IPS-NIHi7 (cell line): Measurements from ENCODE around the gene PDP2.

ENCODE experiments used
- DNase-seq: peaks from one replicate; pipeline ENCODE4 v3.0.0; 2012; ENCODE audit warnings: mixed read lengths; ENCODE audit errors: extremely low spot score

The PDP2 gene, protein sequence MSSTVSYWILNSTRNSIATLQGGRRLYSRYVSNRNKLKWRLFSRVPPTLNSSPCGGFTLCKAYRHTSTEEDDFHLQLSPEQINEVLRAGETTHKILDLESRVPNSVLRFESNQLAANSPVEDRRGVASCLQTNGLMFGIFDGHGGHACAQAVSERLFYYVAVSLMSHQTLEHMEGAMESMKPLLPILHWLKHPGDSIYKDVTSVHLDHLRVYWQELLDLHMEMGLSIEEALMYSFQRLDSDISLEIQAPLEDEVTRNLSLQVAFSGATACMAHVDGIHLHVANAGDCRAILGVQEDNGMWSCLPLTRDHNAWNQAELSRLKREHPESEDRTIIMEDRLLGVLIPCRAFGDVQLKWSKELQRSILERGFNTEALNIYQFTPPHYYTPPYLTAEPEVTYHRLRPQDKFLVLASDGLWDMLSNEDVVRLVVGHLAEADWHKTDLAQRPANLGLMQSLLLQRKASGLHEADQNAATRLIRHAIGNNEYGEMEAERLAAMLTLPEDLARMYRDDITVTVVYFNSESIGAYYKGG

DNA sequence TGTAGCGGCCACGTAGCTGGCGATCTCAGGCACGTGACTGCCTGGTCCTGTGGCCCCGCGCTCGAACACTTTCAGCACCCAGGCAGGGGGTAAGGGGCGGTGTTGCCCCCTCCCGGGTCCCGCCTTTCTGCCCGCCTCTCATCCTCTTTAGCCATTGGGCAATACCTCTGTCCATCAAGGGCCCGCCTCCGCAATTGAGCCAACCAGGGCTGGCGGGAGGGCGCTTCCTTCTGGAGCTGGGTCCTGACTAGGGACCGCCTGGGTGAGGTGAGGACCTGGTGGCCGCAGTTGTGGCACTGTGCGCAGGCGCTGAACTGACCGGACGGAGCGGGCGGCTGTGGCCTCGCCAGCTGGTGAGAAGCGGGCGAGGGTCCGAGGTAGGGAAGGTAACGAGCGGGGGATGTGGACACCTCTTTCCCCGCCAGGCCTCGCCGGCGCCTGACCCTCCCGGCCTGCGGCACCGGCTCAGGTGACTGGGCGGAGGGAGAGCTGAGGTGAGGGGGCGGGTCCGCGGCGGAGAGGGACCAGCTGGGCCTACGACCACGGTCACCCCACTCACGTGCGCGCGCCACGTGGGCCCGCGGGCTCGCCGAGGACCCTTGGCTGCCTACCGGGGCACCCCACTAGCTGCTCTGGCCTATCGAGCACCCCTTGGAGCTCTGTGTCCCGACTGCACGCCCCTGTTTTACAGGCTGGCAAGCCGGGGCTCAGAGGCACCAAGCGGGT lies at the start of gene PDP2:
Gene PDP2 (plus strand): TSS at position 228 of the 726 bp plus-strand sequence. CDS start 3,770 bp downstream, outside the sequence.
- peak; percentile 97 for DNase-seq

DNA sequence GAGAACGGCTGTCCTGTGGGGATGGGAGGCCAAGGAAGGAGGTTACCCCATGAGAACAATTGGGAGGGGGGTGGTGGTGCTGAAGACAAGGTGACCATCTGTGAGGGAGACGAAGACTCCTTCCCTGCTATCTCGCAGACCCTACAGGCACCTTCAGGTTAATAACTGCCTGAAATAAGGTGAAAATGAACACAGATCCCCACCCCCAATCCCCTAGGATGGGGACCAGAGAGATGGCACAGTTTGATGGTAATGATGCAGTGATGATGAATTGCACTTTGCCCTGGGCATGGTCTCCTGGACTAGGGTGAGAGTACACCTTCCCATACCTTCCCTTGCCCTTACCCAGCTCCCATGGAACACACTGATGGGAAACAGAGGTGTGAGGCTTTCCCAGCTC lies 48.1 kb upstream of the PDP2 start:
- no peak for DNase-seq

DNA sequence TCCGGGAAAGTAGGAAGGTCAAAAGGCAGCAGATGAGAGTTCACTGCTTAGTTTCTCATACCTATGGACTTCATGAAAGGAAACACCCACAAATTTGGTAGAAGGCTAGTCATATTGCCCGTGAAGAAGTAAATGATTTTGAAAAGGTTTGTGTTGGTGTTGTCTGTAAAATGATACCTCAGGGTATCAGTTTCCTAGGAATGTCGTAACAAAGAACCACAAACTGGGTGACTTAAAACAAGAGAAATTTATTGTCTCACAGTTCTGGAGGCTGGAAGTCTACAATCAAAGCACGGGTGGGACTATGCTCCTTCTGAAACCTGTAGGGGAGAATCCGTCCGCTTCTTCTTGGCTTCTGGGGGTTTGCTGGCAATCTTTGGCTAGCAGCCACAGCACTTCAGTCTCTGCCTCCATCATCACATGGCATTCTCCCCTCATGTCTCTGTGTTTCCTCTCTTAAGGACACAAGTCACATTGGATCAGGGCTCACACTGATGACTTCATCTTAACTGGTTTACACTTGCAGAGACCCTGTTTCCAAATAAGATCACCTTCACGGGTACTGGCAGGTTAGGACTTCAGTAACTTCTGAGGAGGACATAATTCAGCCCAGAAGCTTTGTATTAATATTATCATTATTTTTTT lies 47.5 kb upstream of the PDP2 start:
- DNase-seq = no peak

DNA sequence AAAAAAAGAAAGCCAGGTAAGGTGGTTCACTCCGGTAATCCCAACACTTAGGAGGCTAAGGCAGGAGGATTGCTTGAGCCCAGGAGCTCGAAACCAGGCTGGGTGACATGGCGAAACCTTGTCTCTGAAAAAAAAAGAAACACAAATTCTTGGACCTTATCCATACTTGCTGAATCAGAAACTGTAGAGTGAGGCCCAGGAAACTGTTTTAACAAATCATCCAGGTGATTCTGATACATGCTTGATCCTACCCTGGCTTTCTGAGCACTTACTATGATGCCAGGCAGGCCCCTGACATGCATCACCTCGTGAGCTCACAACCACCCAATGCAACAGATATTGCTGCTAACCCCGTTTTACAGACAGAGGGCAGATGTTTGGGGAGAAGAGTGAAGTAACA lies 45.6 kb upstream of the PDP2 start:
- DNase-seq = no peak

DNA sequence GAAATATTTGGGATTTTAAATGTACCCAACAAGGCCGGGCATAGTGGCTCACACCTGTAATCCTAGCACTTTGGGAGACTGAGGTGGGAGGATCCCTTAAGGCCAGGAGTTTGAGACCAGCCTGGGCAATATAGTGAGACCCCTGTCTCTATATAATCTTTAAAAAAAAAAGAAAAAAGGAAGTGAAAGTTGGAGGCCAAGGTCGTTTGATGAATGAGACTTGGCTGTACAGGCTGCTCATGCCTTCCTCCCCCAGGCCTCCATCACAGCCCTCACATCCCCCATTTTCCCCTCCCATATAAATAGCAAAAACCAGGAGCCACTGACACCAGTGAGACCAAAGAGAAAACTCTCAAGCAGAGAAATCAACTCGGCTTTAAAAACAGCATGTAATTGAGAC lies 39.4 kb upstream of the PDP2 start:
- DNase-seq = no peak

DNA sequence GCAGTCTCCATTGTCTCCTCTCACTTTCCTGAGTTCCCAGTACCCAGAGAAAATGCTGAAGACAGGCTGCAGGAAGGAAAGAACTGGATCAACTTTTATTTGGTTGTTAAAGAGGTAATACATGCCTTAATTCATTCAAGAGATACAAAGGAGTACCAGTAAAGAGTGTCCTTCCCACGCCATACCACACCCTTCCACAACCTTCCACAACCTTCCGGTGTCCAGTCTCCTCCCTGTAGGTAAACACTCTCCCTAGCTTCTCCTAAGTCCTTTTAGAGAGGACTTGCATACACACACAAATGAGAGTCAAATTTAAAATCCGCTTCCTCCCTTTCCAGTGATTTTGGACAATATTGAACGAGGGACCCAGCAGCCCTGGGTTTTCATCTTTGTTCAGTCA lies 38.9 kb upstream of the PDP2 start:
- DNase-seq = peak; percentile 4

DNA sequence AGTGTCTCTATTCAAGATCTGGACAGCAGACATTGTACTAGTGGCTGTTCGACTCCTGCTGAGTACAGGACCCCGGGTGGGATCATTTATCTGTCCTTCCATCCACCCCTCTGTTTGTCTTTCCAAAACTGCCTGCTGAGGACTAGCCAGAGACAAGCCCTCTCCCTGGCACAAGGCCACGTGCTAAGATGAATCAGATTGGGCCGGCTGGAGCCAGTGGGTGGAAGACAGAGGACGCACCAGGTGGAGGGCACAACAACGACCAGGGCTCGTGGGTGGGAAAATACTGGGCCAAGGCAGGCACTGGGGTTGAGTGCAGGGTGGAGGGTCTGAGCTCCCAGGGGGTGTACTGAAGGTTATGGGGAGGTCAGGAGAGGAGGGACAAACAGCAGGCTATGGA lies 37.5 kb upstream of the PDP2 start:
- peak; percentile 10 for DNase-seq

DNA sequence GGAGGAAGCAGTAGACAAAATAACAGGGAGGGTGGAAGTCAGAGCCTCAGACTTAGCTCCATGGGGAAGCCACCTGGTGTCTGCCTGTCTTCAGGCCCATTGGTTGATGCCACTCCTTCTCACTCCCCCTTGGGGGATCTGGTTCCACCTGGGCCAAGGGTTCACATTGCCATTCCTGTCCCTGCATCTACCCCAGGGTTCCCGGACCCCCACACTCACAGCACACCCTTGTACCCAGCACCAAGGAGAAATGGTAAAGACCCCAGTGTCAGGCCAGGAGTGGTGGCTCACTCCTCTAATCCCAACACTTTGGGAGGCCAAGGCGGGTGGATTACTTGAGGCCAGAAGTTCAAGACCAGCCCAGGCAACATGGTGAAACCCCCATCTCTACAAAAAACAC lies 37.1 kb upstream of the PDP2 start:
- DNase-seq = peak; percentile 13

DNA sequence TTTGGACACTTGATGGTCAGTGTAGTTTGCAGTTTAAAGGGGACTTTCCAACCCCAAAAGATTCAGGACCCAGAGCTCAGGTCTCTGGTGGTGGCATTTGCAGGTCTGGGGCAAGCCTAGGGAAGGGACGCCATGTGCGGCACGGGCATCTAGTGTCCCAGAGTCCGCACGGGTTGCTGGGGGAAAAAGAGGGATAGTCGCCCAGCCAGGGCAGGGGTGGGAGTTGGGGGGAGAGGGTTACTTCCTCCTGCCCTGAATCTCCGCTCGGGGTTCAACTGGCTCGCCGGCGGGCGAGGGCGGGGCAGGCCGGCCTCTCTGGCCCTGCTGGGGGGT lies 36.3 kb upstream of the PDP2 start:
- peak; percentile 53 for DNase-seq

DNA sequence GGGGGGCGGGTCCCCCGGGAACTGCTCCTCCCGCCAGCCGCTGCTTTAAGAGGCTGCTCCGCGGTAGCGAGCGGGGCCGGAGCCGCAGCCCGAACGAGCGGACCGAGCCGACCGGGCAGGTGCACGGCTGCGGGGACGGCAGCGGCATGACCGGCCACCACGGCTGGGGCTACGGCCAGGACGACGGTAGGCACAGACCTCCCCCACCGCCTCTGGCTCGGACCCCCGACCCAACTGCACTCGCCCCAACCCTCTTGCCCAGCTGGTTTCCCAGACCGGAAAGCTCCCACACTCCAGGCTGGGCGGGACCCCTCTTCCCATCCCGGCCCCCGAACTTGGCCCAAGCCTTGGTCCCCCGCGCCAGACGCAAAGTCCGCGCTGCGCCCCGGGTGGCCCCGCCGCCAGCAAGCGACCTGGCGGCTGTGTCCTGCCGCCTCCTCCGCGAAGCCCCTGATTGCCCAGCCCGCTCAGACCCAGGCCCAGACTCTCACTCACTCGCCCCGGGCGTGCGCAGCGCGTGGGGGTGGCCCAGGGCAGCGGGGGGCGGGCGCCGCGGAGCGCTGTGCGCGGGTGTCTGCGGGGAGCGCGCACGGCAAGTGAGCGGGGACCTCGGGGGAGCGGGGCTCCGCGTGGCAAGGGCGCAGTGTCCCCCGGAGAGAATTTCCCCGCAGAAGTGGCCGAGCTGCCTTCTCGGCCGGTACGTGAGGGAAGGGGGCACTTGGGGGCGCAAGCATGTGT lies 35.8 kb upstream of the PDP2 start, which contains the start of gene CA7:
Gene CA7 (plus strand): TSS at position 73 of the 738 bp plus-strand sequence. CDS start 74 bp downstream, at position 147.
- peak; percentile 43 for DNase-seq

DNA sequence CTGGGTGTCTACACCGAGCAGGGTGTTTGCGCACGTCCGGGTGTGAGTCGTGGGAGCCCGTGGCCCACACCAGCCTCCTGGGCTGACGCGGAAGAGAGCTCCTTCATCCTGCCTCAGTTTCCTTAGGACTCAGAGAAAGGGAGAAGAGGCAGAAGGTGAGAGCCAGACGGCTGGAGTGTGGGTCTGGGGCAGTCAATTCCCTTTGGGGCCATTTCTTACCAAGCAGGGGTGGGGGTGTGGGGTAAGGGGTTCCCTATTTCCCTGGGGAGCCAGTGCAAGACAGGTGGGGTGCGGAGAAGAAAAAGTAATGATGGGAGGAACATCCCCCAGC lies 35.3 kb upstream of the PDP2 start:
- DNase-seq = peak; percentile 12

DNA sequence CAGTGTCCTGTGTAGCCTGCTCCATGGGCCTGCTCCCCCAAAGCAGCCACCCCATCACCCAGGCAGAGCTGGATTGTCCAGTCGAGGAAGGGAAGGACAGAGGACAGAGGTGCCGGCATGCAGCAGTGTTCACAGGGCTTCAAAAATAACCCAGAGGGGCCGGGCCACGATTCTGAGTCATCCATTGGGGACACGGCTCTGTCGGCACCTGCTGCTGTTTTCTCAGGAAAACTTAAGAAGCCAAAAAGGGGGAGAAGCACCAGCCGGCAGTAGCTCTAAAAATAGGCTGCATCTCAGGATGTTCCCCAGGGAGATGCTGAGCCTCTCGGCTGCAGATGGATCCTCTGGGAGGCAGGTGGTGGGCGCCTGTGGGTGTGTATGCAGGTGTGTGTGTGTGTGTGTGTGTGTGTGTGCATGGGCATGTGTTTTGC lies 34.5 kb upstream of the PDP2 start:
- peak; percentile 12 for DNase-seq

DNA sequence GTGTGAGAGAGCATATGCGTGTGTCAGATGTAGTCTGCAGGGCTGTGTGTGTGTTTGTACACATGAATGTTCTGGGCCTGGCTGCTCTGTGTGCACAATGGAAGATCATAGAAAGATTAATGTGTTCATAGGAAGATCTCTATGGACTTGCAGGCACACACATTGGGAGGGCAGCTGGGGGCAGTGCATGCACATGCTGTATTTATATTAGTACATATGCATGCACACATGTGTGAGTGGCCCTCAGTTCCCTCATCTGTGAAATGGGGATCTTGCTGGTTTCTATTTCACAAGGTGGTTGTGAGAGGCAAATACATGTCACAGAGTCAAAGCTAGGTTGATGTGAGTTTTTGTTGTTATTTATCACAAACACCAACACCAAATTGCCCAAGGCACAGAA lies 34.0 kb upstream of the PDP2 start:
- no peak for DNase-seq

DNA sequence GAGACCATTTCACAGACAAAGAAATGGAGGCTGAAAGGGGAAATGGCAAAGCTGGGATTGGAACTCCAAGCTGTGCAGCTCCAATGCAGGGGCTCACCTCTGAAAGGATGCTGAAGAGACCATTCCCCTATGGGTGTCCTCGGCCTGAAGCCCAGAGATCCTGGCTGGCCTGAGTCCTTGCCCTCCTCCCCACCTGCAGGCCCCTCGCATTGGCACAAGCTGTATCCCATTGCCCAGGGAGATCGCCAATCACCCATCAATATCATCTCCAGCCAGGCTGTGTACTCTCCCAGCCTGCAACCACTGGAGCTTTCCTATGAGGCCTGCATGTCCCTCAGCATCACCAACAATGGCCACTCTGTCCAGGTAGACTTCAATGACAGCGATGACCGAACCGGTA lies 33.5 kb upstream of the PDP2 start:
- peak; percentile 4 for DNase-seq

DNA sequence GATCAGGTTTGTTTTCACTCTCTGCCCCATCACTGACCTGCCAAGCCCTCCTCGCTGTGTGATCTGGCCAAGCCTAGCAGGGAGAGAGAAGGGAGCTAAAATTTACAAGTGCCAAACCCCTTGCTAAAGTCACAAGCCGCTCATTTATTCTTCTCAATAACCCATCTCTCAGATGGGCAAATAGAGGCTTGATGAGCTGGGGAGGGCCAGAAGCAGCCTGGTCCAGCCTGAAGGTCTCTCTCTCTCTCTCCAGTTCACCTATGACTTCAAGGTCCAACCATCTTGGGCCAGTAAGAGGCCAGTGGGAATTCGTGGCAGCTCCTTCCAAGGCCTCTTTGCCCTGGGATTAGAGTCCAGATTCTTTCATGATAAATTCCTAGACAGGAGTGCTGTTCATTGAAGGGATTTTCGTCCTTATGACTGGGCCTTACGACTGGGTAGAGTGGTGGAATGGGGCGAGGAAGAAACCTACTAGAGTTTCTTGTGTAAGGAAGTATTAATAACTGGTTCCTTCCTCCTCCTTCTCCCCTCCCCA lies 32.7 kb upstream of the PDP2 start:
- no peak for DNase-seq

DNA sequence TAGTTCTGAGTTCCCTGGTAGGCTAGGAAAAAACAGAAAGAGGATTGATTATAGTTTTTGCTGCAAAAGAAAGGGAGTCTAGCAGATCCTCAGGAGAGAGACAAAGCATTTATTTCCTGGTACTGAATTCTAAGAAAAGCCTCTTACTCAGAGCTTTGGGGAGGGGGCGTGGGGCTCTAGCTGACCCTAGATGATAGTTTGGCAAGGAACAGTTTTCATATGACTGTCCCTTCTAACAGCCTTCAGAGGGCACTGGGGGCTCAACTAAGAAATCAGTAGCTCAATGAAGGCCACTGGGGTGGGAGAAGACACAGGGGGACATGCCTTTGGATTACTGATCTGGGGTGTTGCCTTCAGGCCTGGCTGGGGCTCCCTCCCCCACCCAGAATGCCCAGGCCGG lies 32.1 kb upstream of the PDP2 start:
- peak; percentile 3 for DNase-seq

DNA sequence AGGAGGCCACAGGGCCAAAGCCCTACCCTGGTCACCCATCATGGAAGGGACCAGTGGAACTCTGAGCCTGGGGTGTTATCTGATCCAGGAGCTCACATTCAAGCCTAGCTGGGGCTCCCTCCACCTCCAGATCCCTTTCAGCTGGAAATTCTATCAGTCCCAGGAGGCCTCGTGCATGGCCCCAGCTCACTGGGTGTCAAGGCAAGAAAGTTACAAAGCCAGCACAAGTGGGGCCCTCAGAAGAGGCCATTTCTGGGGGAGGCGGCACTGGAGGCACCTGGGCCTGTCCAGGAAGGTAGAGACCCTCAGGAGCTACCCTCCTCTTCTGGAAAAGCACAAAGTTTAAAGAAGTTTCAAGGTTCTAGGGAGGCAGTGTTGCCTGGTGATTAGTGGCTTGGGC lies 31.3 kb upstream of the PDP2 start:
- DNase-seq = peak; percentile 6

DNA sequence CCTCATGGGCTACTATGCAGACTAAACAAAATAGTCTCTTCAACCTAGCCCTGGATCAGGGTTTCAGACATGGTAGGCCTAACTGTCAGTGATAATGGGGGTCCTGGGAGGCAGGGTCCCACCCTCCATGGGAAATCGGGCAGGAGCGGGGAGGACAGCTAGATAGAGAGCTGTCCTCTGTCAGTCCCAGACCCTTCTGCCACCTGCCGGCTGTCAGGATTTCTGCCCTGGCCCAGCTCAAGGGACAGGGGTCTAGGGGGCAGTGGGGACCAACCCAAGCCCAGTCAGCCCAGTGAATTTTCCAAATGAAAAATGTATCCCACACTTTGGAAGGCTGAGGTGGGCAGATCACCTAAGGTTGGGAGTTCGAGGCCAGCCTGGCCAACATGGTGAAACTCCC lies 30.8 kb upstream of the PDP2 start:
- DNase-seq = no peak

DNA sequence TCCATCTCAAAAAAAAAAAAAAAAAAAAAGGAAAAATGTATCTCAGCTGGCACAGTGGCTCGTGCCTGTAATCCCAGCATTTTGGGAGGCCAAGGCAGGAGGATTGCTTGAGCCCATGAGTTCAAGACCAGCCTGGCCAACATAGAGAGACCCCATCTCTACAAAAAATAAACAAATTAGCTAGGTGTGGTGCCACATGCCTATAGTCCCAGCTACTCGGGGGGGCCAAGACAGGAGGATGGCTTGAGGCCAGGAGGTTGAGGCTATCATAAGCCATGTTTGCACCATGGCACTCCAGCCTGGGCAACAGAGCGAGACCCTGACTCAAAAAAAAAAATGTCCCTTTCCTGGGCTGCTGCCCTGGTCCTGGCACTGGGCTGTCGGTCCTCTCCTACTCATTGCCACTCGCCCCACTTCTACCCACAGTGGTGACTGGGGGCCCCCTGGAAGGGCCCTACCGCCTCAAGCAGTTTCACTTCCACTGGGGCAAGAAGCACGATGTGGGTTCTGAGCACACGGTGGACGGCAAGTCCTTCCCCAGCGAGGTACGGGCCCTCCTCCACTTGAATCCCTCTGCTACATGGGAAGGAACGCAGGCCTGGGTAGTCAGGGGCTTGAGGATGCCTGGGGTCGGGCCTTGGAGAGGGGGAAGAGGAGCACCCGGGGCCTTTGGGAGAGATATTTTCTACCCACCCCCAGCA lies 30.1 kb upstream of the PDP2 start:
- DNase-seq = no peak

DNA sequence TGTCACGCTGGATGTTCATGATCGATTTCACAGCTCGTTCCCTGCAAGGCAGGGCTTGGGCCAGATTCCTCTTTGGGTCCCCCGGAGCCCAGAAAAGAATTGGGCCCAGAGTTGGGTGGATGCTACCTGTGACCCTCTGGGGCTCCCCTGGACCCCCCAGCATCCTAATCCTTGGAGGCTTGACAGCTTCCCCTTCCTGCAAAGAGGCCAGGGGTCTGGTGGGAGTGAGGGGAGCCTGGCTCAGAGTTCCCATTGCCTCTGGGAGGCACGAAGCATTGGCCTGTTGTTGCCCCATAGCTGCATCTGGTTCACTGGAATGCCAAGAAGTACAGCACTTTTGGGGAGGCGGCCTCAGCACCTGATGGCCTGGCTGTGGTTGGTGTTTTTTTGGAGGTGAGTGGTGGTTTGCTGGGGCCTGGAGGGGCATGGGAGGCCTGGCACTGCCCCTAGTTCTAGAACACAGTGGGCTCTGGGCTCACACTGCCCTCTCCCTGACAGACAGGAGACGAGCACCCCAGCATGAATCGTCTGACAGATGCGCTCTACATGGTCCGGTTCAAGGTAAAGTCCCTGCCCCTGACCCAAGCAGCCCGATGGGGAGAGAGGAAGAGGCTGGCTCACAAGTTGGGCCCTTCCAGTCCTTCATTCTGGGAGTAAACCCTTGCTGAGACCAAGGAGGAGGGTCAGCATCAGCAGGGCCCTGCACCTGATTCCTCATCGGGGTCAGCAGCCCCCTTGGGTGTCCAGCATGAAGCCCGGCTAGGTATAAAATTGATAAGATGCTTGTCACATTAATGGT lies 28.9 kb upstream of the PDP2 start:
- no peak for DNase-seq
